LNCaP clone FGC (cell line): Measurements from ENCODE around the gene NR0B1.

Source experiments
- DNase-seq: peaks from one replicate; pipeline ENCODE4 v3.0.0-alpha.2; 2011; ENCODE audit warnings: low read depth
- H3K4me3 ChIP-seq: 2 replicates; pipeline ENCODE4 v1.5.1; 2011; ENCODE audit warnings: mild to moderate bottlenecking, low read depth, low read length, control low read depth
- CTCF ChIP-seq: IDR thresholded peaks from 2 replicates; pipeline ENCODE4 v1.5.1; 2012; ENCODE audit warnings: mild to moderate bottlenecking; ENCODE audit not compliant: control insufficient read depth, insufficient read depth; ENCODE audit errors: extremely low read depth

NR0B1 gene, protein sequence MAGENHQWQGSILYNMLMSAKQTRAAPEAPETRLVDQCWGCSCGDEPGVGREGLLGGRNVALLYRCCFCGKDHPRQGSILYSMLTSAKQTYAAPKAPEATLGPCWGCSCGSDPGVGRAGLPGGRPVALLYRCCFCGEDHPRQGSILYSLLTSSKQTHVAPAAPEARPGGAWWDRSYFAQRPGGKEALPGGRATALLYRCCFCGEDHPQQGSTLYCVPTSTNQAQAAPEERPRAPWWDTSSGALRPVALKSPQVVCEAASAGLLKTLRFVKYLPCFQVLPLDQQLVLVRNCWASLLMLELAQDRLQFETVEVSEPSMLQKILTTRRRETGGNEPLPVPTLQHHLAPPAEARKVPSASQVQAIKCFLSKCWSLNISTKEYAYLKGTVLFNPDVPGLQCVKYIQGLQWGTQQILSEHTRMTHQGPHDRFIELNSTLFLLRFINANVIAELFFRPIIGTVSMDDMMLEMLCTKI

DNA sequence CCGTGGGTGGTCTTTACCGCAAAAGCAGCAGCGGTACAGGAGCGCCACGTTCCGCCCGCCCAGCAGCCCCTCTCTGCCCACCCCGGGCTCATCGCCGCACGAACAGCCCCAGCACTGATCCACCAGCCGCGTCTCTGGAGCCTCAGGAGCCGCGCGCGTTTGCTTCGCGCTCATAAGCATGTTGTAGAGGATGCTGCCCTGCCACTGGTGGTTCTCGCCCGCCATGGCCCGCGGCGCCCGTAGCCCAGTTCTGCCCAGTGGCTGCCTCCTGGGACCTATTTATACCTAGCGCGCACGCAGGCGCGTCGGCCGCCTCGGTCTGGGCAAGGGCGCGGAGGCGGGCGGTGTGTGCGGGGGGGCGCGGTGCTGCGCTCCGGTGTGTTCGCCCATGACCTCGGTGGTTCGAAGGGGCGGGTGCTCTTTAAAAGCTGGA lies at the start of gene NR0B1:
TSS of gene NR0B1 (minus strand) at position 252 of the 433 bp plus-strand sequence. CDS start at position 225, 27 bp downstream.
- no peak within 1 kb of the TSS for H3K4me3 ChIP-seq

GRCh38 chrX:30349946-30350345 lies 40.8 kb upstream of the NR0B1 start:
- no peak overlapping the region for H3K4me3 ChIP-seq
- no peak for TF ChIP-seq CTCF
- DNase-seq: no peak

More for the DNA sequence above, at the start of gene NR0B1:
- no peak for DNase-seq
- no peak for TF ChIP-seq CTCF

GRCh38 chrX:30343206-30343605 lies 34.0 kb upstream of the NR0B1 start:
- DNase-seq: no peak
- no peak overlapping the region for H3K4me3 ChIP-seq
- 0 out of 2 replicates have a peak, but pooled peaks have one; percentile 5 for TF ChIP-seq CTCF

- H3K4me3 ChIP-seq: no peak overlapping the region
- DNase-seq: no peak
- TF ChIP-seq CTCF: no peak
Measured at GRCh38 chrX:30340753-30341152, 31.6 kb upstream of the NR0B1 start.

GRCh38 chrX:30327762-30328161 lies 18.6 kb upstream of the NR0B1 start:
- DNase-seq: no peak
- no peak overlapping the region for H3K4me3 ChIP-seq
- no peak for TF ChIP-seq CTCF

DNA sequence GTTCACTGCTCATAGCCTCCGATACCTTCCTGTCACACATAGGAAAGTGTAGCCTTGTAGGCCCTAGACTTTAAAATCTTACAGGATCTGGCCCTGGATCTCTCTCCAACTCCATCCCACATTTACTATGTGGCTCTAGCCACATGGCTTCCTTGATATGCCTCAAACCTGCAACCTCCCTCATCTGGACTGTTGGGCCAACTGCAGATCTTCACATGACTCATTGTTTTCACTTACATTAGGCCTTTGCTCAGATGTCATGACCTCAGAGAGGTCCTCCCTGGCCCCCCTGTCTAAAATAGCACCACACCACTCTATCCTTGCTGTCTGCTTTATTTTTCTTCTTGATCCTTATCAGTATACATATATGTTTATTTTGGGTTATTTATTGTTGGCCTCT lies 8.1 kb upstream of the NR0B1 start:
- TF ChIP-seq CTCF: no peak
- no peak overlapping the region for H3K4me3 ChIP-seq
- no peak for DNase-seq
